Measurements from ENCODE around the gene TTYH3.

DNA sequence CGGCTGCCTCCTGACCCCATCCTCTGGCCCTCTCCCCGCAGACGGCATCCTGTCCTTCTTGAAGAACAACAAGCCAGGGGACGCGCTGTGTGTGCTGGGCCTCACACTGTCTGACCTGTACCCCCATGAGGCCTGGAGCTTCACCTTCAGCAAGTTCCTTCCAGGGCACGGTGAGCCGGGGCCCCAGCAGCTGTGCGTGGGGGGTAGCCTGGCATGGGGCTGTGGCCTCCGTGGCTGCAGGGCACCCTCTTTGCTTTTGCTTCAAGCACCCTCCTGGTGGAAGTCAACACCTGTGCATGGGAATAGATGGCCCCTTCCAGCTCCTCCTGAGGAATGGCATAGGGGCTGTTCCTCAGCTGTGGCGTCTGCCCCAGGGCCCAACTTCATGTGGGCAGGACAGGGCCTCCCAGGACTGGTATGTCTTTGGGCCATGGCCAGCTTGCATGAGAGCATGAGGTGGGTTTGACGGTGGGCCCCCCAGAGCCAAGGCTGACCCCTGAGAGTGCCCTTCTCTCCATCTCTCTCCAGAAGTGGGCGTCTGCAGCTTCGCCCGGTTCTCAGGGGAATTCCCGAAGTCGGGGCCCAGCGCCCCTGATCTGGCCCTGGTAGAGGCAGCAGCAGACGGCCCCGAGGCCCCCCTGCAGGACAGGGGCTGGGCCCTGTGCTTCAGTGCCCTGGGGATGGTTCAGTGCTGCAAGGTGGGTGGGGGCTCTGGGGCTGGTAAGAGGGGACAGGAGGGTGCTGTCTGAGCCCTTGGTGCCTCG, 76.9 kb downstream of the TTYH3 start:
- no peak for TF ChIP-seq CTCF (IDR thresholded peaks at IDR 0.05)
- TF ChIP-seq POLR2A (IDR thresholded peaks at IDR 0.05): no peak
- no peak for TF ChIP-seq EP300 (IDR thresholded peaks at IDR 0.05)
- TF ChIP-seq POLR2AphosphoS5 (IDR thresholded peaks at IDR 0.05): no peak

All from suprapubic skin (tissue), 4 donors.